HG03139 (cell line): ENCODE data around the gene FIBIN.
"Not testable (repeated sequence)": the region's sequence is repeated elsewhere in the genome, so short reads cannot be mapped to it uniquely, and the experiment has no call there.

Experiments used
- ATAC-seq: cut with Tn5 transposase; IDR thresholded peaks from one replicate; pipeline ENCODE4 v1.9.1; 2021; ENCODE audit not compliant: unreplicated experiment

The FIBIN gene

GRCh38 chr11:26976389-26976788, 17.5 kb upstream of the FIBIN start:
- no peak for ATAC-seq

- ATAC-seq = not testable (repeated sequence)
Measured at GRCh38 chr11:26977209-26977608, 16.7 kb upstream of the FIBIN start.

DNA sequence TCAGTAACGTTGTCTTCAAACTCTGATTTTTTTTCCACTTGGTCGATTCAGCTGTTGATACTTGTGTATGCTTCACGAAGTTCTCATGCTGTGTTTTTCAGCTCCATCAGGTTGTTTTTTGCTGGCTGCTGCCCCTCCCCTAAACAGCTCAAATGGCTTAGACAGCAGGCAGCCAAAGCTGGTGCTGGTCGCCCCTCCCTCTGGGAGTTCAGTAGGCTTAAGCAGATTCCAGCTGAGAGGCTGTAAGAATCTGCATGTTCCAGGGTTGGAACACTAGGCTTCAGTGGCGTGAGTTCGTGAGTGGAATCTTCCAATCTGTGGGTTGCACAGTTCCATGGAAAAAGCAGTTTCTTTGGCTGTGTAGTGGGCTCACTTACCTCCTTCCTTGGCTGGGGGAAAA, 10.3 kb upstream of the FIBIN start:
- ATAC-seq = no peak

- ATAC-seq = no peak
Measured at GRCh38 chr11:26985470-26985869, 8.4 kb upstream of the FIBIN start.

GRCh38 chr11:26985943-26986342, 8.0 kb upstream of the FIBIN start:
- no peak for ATAC-seq

- no peak for ATAC-seq
Measured at GRCh38 chr11:26987272-26987671, 6.6 kb upstream of the FIBIN start.

GRCh38 chr11:26987731-26988130, 6.2 kb upstream of the FIBIN start:
- ATAC-seq = no peak

GRCh38 chr11:26992031-26992541, 1.8 kb upstream of the FIBIN start:
- no peak for ATAC-seq

GRCh38 chr11:26994631-26995095, 751 bp downstream of the FIBIN start:
- ATAC-seq = no peak

DNA sequence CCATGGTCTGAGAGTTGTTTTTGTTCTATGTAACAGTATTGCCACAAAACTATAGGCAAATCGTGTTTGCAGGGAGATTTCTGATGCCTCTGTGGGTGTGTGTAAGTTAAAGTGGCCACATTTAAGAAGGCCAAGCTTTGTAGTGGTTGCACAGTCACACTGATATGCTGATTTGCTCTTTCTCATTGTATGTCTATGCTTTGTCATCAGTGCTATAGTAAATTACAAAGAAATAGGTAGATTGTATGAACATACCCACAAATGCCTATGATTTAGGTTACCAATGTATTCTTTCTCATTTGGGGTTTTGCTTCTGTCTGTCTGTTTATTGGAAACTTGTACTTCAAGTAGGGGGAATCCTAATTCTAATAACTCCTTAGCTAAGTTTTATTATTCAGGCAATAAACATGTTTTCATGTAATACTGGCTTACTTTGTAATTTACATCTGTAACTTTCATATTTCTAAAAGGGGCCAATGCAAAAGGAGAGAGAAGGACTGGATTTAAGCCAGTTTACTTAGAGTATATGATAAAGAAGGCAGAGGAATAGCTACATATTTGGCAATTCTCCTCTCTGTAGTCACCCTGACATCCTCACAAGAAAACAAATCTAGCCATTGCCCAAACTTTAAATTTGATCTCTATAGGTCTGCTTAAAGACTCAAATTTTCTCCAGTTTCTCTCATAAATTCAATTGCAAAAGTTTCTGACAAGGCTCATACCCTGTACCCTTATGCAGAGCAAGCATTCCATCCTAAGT, 2.0 kb downstream of the FIBIN start:
- ATAC-seq = no peak

- ATAC-seq = no peak
Measured at GRCh38 chr11:26997378-26997777, 3.5 kb downstream of the FIBIN start.

DNA sequence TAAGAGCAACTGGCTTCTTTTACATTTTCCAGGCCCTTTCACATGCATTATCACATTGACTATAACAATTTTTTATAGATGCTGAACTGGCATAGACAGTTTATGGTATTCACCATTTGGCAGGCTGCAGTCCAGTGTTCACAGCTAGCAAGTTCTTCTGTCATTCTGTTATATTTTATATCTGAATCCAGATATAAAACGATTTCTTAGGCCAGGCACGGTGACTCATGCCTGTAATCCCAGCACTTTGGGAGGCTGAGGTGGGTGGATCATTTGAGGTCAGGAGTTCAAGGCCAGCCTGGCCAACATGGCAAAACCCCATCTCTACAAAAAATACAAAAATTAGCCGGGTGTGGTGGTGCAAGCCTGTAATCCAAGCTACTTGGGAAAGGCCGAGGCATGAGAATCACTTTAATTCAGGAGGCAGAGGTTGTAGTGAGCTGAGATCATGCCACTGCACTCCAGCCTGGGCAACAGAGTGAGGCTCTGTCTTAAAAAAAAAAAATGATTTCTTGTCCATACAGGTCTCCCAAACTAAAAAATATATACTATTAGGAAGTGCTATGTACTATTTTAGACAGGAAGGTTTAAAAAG, 7.3 kb downstream of the FIBIN start:
- ATAC-seq = not testable (repeated sequence)

GRCh38 chr11:27002431-27002830, 8.5 kb downstream of the FIBIN start:
- ATAC-seq = no peak

GRCh38 chr11:27002838-27003237, 8.9 kb downstream of the FIBIN start:
- ATAC-seq = no peak

DNA sequence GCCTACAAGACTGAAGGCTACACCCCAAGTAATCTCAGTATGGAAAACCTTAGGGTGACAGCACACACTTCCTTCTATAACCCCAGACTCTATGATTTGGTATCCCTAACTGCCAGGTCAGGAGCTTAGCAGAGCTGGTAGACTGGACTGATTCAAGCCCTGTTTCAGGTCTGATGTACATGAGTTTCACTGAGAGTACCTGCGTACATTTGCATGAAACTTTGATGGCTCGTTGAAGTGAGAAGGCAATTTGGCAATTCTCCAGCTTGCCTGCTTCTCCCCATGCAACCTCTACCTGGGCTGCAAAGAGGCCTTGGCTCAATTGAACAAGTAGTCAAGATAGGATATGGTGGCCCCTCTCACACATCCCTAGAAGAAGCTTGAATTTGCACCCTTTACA, 10.2 kb downstream of the FIBIN start:
- ATAC-seq = no peak

DNA sequence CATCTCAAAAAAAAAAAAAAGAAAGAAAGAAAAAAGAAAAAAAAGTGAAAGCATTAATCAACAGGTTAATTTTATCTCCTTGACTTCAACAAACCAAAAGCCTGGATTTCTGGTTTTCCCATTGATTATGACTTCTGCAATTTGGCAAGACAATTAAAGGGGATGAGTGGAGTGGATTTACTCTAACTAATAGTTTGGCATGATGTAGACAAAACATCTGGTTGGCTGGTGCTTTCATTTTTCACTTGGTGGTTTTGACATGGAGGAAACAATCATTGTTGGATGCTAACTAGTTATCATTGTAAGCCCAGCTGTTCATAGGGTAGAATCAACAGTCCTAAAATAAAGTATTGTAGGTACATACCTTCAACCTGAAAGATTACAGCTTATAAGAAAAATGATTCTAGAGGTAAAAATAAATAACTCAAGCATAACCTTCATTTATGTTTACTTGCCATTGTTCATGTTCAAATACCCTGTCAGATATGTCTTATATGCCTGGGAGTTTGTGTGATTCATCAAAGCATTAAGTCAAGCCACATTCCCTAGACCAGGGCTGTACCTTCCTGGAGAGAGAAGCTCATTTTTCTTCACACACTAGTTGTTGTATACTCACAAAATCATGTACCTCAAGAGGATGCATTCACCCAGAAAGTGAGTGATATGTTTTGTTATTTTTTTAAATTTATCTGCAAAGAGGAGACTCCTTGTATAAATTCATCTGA, 15.1 kb downstream of the FIBIN start:
- no peak for ATAC-seq

DNA sequence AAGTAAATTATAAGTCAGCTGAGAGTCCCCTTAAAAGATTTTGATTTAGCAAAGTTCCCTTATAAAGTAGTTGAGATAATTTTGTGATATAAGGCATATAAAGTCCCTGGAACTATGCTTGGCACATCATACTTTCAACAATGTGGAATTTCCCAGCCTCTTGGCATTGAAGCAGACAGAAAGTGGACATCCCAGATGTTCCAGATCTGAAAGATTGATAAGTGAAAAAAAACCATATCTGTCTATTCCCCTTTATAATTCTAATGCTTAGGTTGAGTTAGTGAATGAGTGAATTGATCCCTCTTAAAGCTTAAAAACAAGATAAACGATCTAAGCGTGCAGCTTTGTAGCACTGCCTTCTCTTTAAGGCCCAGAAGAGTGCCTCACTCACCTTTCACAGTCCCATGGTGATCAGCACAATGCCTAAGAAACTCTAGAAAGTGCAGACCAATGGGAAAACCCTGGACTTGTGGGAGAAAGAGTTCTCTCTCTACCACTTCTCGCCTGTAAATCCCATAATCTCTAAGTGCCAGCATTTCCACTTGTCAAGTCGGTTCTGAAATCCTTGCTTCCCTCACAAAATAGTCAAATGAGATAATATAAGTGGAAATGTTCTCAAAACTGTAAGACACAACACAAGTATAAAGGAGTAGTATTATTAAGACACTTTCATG, 17.8 kb downstream of the FIBIN start:
- ATAC-seq = no peak

- ATAC-seq = no peak
Measured at GRCh38 chr11:27012234-27012921, 18.5 kb downstream of the FIBIN start.

- ATAC-seq = no peak
Measured at GRCh38 chr11:27013781-27014361, 20.0 kb downstream of the FIBIN start.

GRCh38 chr11:27018902-27019529, 25.1 kb downstream of the FIBIN start:
- no peak for ATAC-seq
